Thyroid gland (tissue), 4 donors: Measurements from ENCODE around the gene SAAL1.

ENCODE experiments used
- CTCF ChIP-seq, 6 experiments: fragments of 200-600 bp in 3 of 6; fragments of 450-650 bp in 3 of 6; sonication (generic) in 3 of 6; IDR thresholded peaks; one replicate each; pipeline ENCODE4 v1.5.1; 2016 to 2019; ENCODE audit warnings: antibody characterized with exemption in 6 of 6, mild to moderate bottlenecking in 2 of 6, inconsistent platforms in 1 of 6, moderate library complexity in 1 of 6
- POLR2A ChIP-seq, 2 donors: fragments of 450-650 bp; IDR thresholded peaks; one replicate each; pipeline ENCODE4 v1.6.1; 2017; ENCODE audit warnings: antibody characterized with exemption in 2 of 2, mild to moderate bottlenecking in 2 of 2, moderate library complexity in 1 of 2

DNA sequence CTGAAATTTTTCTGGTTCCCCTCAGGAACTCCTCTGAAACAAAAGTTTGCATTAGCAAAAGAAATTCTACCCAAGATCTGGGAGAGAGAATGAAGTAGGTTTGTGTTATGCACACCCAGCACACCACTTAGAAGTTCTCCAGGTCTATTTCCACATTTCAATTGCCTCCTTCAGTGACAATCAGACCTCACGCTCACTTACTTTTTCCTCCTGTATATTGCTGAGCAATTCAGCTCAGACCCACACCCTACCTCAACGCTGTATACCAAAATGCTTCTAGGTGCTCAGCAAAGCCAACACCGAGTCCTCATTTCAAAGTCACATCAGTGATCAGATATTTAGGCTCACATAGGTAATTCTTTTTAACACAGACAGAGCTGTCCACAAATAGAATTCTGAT is 45.7 kb upstream of the SAAL1 start:
- TF ChIP-seq POLR2A (IDR thresholded peaks at IDR 0.05) (no peak), CTCF (IDR thresholded peaks at IDR 0.05) (no peak)
